SK-N-SH treated with all-trans-retinoic acid at 6 μM for 48 hours (cell line): ENCODE data around the gene BPIFA3.

ENCODE experiments used
- ATAC-seq: fragments of 200-7000 bp; cut with Tn5 transposase; 3 replicates; pipeline ENCODE4 v1.9.1; 2020; ENCODE audit warnings: mild to moderate bottlenecking, moderate library complexity
- ARNTL ChIP-seq: fragments of 450-650 bp; formaldehyde crosslinking; IDR thresholded peaks from 2 replicates; pipeline ENCODE4 v1.5.0; 2020; ENCODE audit warnings: low read depth, mild to moderate bottlenecking, moderate library complexity, borderline replicate concordance
- BACH2 ChIP-seq: fragments of 250-450 bp; sonication (Bioruptor Pico); IDR thresholded peaks from 2 replicates; pipeline ENCODE4 v1.9.0; 2021; ENCODE audit warnings: mild to moderate bottlenecking, borderline replicate concordance
- CSDC2 ChIP-seq: fragments of 250-450 bp; sonication (Bioruptor Pico); IDR thresholded peaks from 2 replicates; pipeline ENCODE4 v1.5.0; 2020; ENCODE audit warnings: mild to moderate bottlenecking, moderate library complexity
- CSRNP3 ChIP-seq: fragments of 250-450 bp; sonication (Bioruptor Pico); IDR thresholded peaks from 2 replicates; pipeline ENCODE4 v1.5.1; 2021; ENCODE audit warnings: mild to moderate bottlenecking, moderate library complexity
- ESRRG ChIP-seq: fragments of 250-450 bp; sonication (Bioruptor Pico); IDR thresholded peaks from 2 replicates; pipeline ENCODE4 v1.6.1; 2021; ENCODE audit warnings: mild to moderate bottlenecking
- GLIS3 ChIP-seq: fragments of 250-450 bp; sonication (Bioruptor Pico); IDR thresholded peaks from 2 replicates; pipeline ENCODE4 v1.5.0; 2020; ENCODE audit warnings: mild to moderate bottlenecking, moderate library complexity
- ISL1 ChIP-seq: fragments of 250-450 bp; sonication (Bioruptor Pico); IDR thresholded peaks from 2 replicates; pipeline ENCODE4 v2.1.2; 2022; ENCODE audit warnings: mild to moderate bottlenecking, moderate library complexity
- OSR1 ChIP-seq: fragments of 250-450 bp; sonication (Bioruptor Pico); IDR thresholded peaks from 2 replicates; pipeline ENCODE4 v1.8.0; 2022; ENCODE audit warnings: moderate library complexity, mild to moderate bottlenecking, inconsistent platforms
- POU6F1 ChIP-seq: fragments of 250-450 bp; sonication (Bioruptor Pico); IDR thresholded peaks from 2 replicates; pipeline ENCODE4 v1.8.0; 2021; ENCODE audit warnings: low read depth, mild to moderate bottlenecking, moderate library complexity, borderline replicate concordance
- PPARA ChIP-seq: fragments of 250-450 bp; sonication (Bioruptor Pico); IDR thresholded peaks from 2 replicates; pipeline ENCODE4 v1.5.0; 2020; ENCODE audit warnings: mild to moderate bottlenecking, borderline replicate concordance
- RARB ChIP-seq: fragments of 250-450 bp; sonication (Bioruptor Pico); IDR thresholded peaks from 2 replicates; pipeline ENCODE4 v1.8.0; 2021; ENCODE audit warnings: mild to moderate bottlenecking, moderate library complexity
- TCF4 ChIP-seq: fragments of 250-450 bp; sonication (Bioruptor Pico); IDR thresholded peaks from 2 replicates; pipeline ENCODE4 v1.8.0; 2021; ENCODE audit warnings: mild to moderate bottlenecking, moderate library complexity, borderline replicate concordance
- ZC3H10 ChIP-seq: fragments of 250-450 bp; sonication (Bioruptor Pico); IDR thresholded peaks from 2 replicates; pipeline ENCODE4 v1.5.1; 2021; ENCODE audit warnings: mild to moderate bottlenecking, moderate library complexity
- ZFP3 ChIP-seq: fragments of 250-450 bp; sonication (Bioruptor Pico); IDR thresholded peaks from 2 replicates; pipeline ENCODE4 v1.5.0; 2020; ENCODE audit warnings: mild to moderate bottlenecking, moderate library complexity
- ZNF565 ChIP-seq: fragments of 450-650 bp; formaldehyde crosslinking; conservative IDR thresholded peaks from 2 replicates; pipeline ENCODE4 v1.5.0; 2020; ENCODE audit warnings: low read depth, mild to moderate bottlenecking, moderate library complexity
- ZNF70 ChIP-seq: fragments of 450-650 bp; formaldehyde crosslinking; IDR thresholded peaks from 2 replicates; pipeline ENCODE4 v1.5.0; 2020; ENCODE audit warnings: mild to moderate bottlenecking, moderate library complexity
- ZNF8 ChIP-seq: fragments of 450-650 bp; formaldehyde crosslinking; IDR thresholded peaks from 2 replicates; pipeline ENCODE4 v1.5.0; 2020; ENCODE audit warnings: mild to moderate bottlenecking, moderate library complexity
- TF ChIP-seq, protein P1 (sequence below): fragments of 250-450 bp; sonication (Bioruptor Pico); IDR thresholded peaks from 2 replicates; pipeline ENCODE4 v1.8.0; 2020; ENCODE audit warnings: mild to moderate bottlenecking, moderate library complexity, borderline replicate concordance
- TF ChIP-seq, protein P2 (sequence below): fragments of 250-450 bp; sonication (Bioruptor Pico); IDR thresholded peaks from 2 replicates; pipeline ENCODE4 v1.5.1; 2020; ENCODE audit warnings: low read depth, mild to moderate bottlenecking, moderate library complexity
- TF ChIP-seq, protein P3 (sequence below): fragments of 250-450 bp; sonication (Bioruptor Pico); IDR thresholded peaks from 2 replicates; pipeline ENCODE4 v1.5.0; 2020; ENCODE audit warnings: mild to moderate bottlenecking, moderate library complexity

BPIFA3 gene

GRCh38 chr20:33272155-33272873 lies 55.2 kb downstream of the BPIFA3 start (continued):
- TF ChIP-seq PPARA, result no peak

DNA sequence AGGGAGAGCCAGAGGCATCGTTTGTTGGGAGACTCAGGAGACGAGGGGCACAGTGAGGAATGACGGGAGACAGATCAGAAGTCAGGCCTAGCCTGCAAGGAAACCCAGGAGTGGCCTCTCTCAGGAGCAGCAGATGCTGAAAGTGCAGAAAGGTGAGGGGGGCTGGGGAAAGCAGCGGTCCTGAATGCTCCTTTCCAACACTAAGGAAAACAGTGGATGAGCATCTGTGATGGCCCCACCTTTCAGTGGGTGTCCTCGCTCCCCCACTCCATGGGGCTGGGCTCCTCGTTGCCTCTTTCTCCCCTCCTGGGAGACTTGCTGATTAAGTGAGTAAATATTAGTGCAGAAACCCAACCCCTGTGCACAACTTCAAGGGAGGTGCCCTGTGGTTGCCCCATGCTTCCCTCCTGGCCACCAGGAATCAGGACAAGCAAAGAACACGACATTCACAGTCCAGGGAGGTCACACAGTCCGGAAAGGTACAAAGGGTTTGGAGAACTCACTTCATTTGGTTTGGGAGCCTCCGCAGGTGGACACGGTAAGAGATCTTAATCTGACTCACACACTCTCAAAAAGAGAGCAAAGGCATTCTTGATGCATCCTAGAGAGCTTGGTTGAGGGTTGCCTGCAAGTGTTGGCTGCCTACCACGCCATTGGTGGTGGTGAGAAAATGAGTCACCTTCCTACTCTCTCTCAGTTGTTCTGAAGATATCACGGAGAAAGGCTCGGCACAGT lies 56.1 kb downstream of the BPIFA3 start:
- TF ChIP-seq, protein P1, sequence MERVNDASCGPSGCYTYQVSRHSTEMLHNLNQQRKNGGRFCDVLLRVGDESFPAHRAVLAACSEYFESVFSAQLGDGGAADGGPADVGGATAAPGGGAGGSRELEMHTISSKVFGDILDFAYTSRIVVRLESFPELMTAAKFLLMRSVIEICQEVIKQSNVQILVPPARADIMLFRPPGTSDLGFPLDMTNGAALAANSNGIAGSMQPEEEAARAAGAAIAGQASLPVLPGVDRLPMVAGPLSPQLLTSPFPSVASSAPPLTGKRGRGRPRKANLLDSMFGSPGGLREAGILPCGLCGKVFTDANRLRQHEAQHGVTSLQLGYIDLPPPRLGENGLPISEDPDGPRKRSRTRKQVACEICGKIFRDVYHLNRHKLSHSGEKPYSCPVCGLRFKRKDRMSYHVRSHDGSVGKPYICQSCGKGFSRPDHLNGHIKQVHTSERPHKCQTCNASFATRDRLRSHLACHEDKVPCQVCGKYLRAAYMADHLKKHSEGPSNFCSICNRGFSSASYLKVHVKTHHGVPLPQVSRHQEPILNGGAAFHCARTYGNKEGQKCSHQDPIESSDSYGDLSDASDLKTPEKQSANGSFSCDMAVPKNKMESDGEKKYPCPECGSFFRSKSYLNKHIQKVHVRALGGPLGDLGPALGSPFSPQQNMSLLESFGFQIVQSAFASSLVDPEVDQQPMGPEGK, result no peak
- TF ChIP-seq ARNTL (CRISPR knock-in tag) (no peak), GLIS3 (no peak), POU6F1 (no peak), OSR1 (no peak), ZC3H10 (CRISPR knock-in tag) (no peak), RARB (no peak), TCF4 (CRISPR knock-in tag) (no peak), ZFP3 (no peak), ZNF8 (CRISPR knock-in tag) (no peak), CSRNP3 (CRISPR knock-in tag) (no peak), ZNF565 (CRISPR knock-in tag) (no peak), ZNF70 (CRISPR knock-in tag) (no peak), ESRRG (CRISPR knock-in tag) (no peak), BACH2 (CRISPR knock-in tag) (no peak), CSDC2 (no peak), ISL1 (CRISPR knock-in tag) (no peak)
- TF ChIP-seq, protein P2, sequence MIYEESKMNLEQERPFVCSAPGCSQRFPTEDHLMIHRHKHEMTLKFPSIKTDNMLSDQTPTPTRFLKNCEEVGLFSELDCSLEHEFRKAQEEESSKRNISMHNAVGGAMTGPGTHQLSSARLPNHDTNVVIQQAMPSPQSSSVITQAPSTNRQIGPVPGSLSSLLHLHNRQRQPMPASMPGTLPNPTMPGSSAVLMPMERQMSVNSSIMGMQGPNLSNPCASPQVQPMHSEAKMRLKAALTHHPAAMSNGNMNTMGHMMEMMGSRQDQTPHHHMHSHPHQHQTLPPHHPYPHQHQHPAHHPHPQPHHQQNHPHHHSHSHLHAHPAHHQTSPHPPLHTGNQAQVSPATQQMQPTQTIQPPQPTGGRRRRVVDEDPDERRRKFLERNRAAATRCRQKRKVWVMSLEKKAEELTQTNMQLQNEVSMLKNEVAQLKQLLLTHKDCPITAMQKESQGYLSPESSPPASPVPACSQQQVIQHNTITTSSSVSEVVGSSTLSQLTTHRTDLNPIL (CRISPR knock-in tag), result no peak
- TF ChIP-seq, protein P3, sequence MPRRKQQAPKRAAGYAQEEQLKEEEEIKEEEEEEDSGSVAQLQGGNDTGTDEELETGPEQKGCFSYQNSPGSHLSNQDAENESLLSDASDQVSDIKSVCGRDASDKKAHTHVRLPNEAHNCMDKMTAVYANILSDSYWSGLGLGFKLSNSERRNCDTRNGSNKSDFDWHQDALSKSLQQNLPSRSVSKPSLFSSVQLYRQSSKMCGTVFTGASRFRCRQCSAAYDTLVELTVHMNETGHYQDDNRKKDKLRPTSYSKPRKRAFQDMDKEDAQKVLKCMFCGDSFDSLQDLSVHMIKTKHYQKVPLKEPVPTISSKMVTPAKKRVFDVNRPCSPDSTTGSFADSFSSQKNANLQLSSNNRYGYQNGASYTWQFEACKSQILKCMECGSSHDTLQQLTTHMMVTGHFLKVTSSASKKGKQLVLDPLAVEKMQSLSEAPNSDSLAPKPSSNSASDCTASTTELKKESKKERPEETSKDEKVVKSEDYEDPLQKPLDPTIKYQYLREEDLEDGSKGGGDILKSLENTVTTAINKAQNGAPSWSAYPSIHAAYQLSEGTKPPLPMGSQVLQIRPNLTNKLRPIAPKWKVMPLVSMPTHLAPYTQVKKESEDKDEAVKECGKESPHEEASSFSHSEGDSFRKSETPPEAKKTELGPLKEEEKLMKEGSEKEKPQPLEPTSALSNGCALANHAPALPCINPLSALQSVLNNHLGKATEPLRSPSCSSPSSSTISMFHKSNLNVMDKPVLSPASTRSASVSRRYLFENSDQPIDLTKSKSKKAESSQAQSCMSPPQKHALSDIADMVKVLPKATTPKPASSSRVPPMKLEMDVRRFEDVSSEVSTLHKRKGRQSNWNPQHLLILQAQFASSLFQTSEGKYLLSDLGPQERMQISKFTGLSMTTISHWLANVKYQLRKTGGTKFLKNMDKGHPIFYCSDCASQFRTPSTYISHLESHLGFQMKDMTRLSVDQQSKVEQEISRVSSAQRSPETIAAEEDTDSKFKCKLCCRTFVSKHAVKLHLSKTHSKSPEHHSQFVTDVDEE (CRISPR knock-in tag), result no peak
- TF ChIP-seq, all 23 proteins: peak for 0
- ATAC-seq, result no peak

- no peak for ATAC-seq
- TF ChIP-seq ISL1 (CRISPR knock-in tag) (no peak), ZFP3 (no peak), OSR1 (no peak)
- TF ChIP-seq, all 23 proteins: peak for 0
Measured at GRCh38 chr20:33275215-33275614, 58.1 kb downstream of the BPIFA3 start.
